GM10248 (cell line): Measurements from ENCODE around the gene ARHGEF16.

Experiments used
- CTCF ChIA-PET: fragments of 300-600 bp; sonication (Branson Sonifier 250); formaldehyde crosslinking; extraction: SDS; loops from one replicate; lab custom pipeline; 2021; ENCODE audit warnings: antibody characterized with exemption; lab: Yijun Ruan, JAX
- POLR2A ChIA-PET: fragments of 350-650 bp; sonication (Branson Sonifier 250); formaldehyde crosslinking; extraction: SDS; loops from one replicate; lab custom pipeline; 2020; ENCODE audit warnings: antibody characterized with exemption; lab: Yijun Ruan, JAX
- DNase-seq: peaks from one replicate; pipeline ENCODE4 v3.0.0; 2012; ENCODE audit errors: extremely low spot score
- TF ChIP-seq, protein P1 (sequence below): IDR thresholded peaks from 2 replicates; pipeline ENCODE4 v1.5.1; 2012; ENCODE audit warnings: mild to moderate bottlenecking, low read depth; ENCODE audit errors: extremely low read depth, missing control alignments, control extremely low read depth

Gene ARHGEF16

DNA sequence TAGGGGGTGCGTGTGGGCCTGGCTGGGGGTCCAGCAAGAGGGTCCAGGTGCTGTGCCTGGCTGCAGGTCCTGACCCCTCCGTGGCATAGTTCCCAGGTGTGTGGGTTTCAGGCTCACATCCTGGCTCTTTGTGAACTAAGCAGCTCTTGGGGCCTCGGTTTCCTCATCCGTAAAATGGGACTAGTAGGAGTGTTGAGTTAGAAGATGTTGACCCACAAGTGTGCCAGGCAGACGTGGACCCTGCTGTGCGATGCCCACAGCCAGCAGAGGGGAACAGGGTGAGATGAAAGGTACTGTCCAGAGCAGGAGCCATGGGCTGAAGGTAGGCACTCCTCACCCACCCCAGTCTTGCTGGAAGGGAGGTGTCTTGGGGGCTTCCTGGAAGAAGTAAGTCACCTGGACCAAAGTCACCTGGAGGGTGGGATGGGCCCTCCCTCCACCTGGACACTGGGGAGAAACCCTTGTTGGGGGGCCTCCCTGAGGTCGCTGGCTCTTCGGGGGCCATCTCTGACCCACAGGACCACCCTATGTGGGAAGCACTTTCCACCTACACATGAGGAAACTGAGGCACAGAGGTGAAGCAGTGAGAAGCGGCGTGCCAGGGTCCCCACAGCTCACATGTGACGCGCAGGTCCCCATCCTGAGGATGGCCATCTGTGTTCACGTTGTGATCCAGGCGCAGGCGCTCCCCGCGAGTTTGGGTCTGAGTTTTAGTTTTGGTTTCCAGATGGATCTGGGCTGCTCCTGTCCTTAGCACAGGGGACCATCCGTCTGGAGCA is 1.4 kb downstream of the ARHGEF16 start:
- no peak for DNase-seq
- ChIA-PET CTCF (no interaction called here), POLR2A (no interaction called here)
- TF ChIP-seq, protein P1, sequence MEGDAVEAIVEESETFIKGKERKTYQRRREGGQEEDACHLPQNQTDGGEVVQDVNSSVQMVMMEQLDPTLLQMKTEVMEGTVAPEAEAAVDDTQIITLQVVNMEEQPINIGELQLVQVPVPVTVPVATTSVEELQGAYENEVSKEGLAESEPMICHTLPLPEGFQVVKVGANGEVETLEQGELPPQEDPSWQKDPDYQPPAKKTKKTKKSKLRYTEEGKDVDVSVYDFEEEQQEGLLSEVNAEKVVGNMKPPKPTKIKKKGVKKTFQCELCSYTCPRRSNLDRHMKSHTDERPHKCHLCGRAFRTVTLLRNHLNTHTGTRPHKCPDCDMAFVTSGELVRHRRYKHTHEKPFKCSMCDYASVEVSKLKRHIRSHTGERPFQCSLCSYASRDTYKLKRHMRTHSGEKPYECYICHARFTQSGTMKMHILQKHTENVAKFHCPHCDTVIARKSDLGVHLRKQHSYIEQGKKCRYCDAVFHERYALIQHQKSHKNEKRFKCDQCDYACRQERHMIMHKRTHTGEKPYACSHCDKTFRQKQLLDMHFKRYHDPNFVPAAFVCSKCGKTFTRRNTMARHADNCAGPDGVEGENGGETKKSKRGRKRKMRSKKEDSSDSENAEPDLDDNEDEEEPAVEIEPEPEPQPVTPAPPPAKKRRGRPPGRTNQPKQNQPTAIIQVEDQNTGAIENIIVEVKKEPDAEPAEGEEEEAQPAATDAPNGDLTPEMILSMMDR = no peak

DNA sequence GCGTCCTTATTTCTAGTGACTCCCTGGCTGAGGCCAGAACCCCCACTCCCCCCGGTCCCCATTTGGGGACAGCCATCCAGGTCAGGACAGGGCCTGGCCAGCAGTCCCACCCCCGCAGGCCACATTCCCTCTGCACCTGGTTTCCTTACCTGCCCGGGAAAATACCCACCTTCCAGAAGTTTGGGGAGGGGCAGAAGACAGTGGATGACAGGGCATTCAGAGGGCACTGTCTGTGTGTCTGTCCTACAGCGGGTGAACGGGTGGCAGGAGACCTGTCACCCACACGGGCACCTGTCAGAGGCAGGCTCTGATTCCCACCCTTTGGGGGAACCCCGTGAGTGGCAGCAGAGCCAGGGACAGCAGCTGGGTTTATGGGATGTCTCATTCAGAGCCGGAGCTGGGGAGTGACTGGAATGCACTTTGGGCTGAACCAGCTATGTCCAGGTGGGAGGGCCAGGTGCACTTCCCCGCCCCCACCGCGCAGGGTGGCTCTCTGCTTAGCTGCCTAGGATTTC is 2.0 kb downstream of the ARHGEF16 start:
- TF ChIP-seq, protein P1 = no peak
- ChIA-PET CTCF (no interaction called here), POLR2A (no interaction called here)
- no peak for DNase-seq

DNA sequence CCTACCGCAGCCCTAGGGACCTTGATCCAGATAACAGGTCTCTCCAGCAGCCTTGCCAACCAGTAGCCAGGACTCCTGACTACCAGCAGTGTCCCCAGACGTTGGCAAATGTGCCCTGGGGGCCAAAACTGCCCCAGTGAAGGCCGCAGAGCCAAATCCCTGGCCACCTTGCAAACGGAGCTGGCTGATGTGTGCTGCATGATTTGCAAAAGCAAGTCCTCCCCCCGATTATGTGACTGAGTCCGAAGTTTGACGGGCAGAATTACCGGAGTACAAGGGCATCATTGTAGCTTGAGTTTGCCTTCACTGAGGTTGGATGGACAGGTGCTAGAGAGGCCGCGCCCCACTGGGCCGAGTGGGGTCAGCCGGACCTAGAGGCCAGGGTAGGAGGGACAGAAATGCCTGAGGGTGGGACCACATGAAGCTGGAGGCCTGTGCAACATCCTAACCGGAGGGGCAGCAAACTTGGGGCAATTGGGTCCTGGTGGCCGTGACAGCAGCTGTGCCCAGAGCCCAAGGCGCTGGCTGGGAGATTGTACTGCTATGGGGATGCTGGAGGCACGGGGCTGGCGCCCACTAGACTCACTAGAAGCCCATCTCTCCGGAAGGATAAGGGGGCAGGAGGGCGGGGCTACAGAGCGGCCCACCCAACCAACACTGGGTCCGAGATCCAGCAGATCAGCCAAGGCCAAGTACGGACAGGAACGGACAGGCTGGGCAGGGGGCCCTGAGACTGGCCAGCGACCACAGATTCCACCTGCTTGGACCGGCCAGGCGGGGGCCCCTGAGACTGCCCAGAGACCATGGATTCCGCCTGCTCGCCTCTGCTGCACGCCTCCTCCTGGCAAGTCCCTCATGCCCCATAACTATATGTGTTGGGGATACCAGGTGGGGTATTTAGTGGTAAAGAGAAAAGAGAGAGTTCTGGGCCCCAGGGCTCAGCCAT is 2.8 kb downstream of the ARHGEF16 start:
- ChIA-PET CTCF (no interaction called here), POLR2A (no interaction called here)
- no peak for DNase-seq
- TF ChIP-seq, protein P1 = no peak

DNA sequence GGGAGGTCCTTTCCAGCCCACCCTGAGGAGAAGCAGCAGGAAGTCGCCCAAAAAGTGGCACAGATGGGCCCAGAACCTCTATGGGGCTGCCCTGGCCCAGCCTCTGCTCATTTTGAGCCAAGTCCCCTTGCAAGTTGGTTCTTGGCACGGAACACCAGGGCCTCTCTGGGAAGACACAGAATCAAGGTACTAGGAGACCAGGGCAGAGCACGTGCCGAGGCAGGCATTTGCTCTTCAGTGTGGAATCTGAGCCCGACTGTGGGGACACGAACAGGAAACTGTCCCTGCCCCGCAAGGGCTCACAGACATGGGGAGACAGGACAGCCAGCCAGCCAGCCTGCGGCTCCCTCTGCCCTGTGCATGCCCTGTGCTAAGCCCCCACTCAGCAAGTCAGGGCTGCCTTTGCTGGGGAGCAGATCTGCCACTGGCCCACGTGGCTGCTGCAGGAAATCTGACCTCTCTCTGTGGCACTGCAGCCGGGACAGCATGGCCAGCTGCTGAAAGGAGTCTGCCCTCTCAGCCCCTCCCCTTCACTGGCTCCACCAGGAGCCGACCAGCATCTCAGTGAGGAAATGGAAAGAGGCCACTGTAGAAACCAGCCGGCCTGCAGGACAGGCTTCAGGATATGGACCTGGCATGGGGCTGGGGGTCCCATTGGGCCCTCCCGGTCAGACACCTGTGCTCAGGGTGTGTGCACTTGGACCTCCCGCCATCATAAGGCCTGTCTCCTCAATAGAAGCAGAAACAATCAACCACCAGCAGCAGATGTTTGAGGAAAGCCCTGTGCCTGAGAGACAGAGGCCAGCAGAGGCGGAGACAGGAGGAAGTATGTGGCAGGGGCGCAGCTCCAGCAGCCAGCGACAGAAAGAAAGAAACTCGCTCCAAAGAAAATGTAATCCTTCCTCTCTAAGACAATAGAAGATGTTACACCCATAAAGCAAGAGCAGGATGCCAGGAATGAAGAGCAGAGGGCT is 3.7 kb downstream of the ARHGEF16 start:
- TF ChIP-seq, protein P1 = no peak
- no peak for DNase-seq
- ChIA-PET POLR2A (no interaction called here), CTCF (no interaction called here)

DNA sequence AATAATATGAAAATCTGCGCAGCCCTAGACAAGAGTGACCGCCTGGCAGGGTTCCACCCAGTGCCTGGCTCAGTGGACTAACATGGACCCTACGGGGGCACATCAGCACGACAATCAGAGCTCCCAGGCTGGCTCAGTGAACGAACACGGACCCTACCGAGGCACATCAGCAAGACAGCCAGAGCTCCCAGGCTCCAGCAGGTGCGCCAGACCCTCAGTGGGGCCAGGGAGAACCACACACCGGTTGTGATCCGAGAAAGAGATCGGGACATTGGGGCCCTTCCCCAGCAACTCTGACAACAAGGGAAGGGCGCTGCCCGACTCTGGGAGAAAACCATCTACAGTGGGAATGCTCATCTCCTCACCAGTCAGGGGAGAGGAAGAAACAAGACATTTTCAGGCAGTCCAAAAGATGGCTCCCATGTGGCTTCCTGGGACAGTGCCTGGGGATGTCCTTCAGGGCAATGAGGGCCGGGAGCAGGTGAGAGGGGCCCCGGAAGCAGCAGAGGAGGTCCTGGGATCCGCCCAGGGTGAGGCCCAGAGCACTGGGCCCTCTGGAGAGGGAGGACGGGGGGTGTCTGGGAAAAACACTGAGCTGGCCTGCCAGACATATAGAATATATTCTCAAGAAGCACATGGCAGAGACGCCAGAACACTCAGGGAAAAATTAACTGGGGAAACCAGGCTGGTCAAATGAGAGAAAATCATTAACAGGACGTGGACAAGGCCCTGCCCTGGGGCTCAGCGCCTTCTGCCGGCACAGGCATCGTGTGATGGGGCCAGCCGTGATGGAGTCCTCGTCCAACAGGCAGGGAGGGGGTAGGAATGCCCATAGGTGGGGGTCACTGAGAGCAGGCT is 4.8 kb downstream of the ARHGEF16 start:
- ChIA-PET POLR2A (no interaction called here), CTCF (no interaction called here)
- no peak for DNase-seq
- TF ChIP-seq, protein P1 = no peak
